Transverse colon (tissue), 4 donors: ENCODE measurements around the gene RESP18. TPM values are rescaled to one million over a fixed set of nuclear protein-coding genes. Genes with fewer than 3 reads are reported as not detected.

Source experiments
- DNase-seq: peaks from one replicate; pipeline ENCODE4 v3.0.0-alpha.2; 2019
- H3K27ac ChIP-seq, 4 donors: fragments of 200-600 bp; sonication (generic); 2 replicates each; pipeline ENCODE4 v1.5.1; 2016 to 2018; ENCODE audit warnings: inconsistent platforms in 4 of 4
- H3K27me3 ChIP-seq: fragments of 200-600 bp; sonication (generic); 2 replicates; pipeline ENCODE4 v1.5.1; 2017; ENCODE audit warnings: inconsistent platforms
- H3K36me3 ChIP-seq, 4 donors: fragments of 200-600 bp; sonication (generic); 2 replicates each; pipeline ENCODE4 v1.5.1; 2017 to 2019; ENCODE audit warnings: inconsistent platforms in 4 of 4
- H3K4me1 ChIP-seq, 4 donors: fragments of 200-600 bp; sonication (generic); 2 replicates each; pipeline ENCODE4 v1.5.1; 2017 to 2020; ENCODE audit warnings: inconsistent platforms in 4 of 4
- H3K4me3 ChIP-seq, 4 donors: fragments of 200-600 bp; sonication (generic); 1 replicate in 1 of 4; 2 replicates in 3 of 4; pipeline versions ENCODE4 v1.5.1 to v1.6.1; 2017 to 2019; ENCODE audit warnings: inconsistent platforms in 4 of 4
- H3K9me3 ChIP-seq, 2 donors: fragments of 200-600 bp; sonication (generic); 2 replicates each; pipeline ENCODE4 v1.5.1; 2017 to 2019; ENCODE audit warnings: inconsistent platforms in 2 of 2
- CTCF ChIP-seq, 5 experiments: fragments of 200-600 bp in 3 of 5; fragments of 450-650 bp in 2 of 5; sonication (generic) in 3 of 5; IDR thresholded peaks; 1 replicate in 2 of 5; 2 replicates in 3 of 5; pipeline ENCODE4 v1.5.1; 2016 to 2017; ENCODE audit warnings: antibody characterized with exemption in 5 of 5, inconsistent platforms in 3 of 5, mild to moderate bottlenecking in 2 of 5, moderate library complexity in 1 of 5
- EP300 ChIP-seq: sonication (generic); formaldehyde crosslinking; IDR thresholded peaks from one replicate; pipeline ENCODE4 v1.6.1; 2017; ENCODE audit warnings: antibody characterized with exemption, low read depth
- POLR2A ChIP-seq: fragments of 450-650 bp; IDR thresholded peaks from one replicate; pipeline ENCODE4 v1.6.1; 2016; ENCODE audit warnings: antibody characterized with exemption, mild to moderate bottlenecking, moderate library complexity
- POLR2AphosphoS5 ChIP-seq, 3 donors: sonication (generic); formaldehyde crosslinking; IDR thresholded peaks; one replicate each; pipeline ENCODE4 v1.6.1; 2016; ENCODE audit warnings: antibody characterized with exemption in 3 of 3
- WGBS, 2 donors: methylation state at CpG; one replicate each; pipeline ENCODE4 v1.1.5; 2018; ENCODE audit warnings: low coverage in 1 of 2; 5-methylcytosine and 5-hydroxymethylcytosine counted together
- in situ Hi-C, 4 donors: fragments of 200-750 bp; cut with MboI; loops; one replicate each; pipeline versions ENCODE4 v1.15.0 to v1.15.1; 2017; ENCODE audit warnings: low sequenced_read_pairs in 3 of 4, low pct_ligation_motif_present in 1 of 4, low pct_unique_long_range_greater_than_20kb in 1 of 4
- intact Hi-C: fragments of 100-400 bp; cut with DNase I; formaldehyde crosslinking; loops from one replicate; pipeline ENCODE4 v1.15.1; 2023; ENCODE audit warnings: low total_unique reads
- total RNA-seq, 4 donors: library from RNA; depleted of rRNA; stranded (reverse); fragments of >200 nt; gene quantifications; one replicate each; pipeline ENCODE4 v1.1.0, GENCODE V29; 2016

The RESP18 gene
- total RNA-seq, 4 donors from 2014 or later: not detected

GRCh38 chr2:219309278-219309677, 23.3 kb downstream of the RESP18 start, which contains the start of gene PTPRN:
Gene PTPRN, minus strand, starts transcription at chr2:219309401. Its CDS starts 69 bp downstream, at chr2:219309332.
- Histone ChIP-seq H3K36me3 (no peaks in the 10 kb centered on the region), H3K27ac (no peak within 1 kb of the TSS), H3K9me3 (no peaks in the 10 kb centered on the region), H3K27me3 (peaks cover 67% of the 10 kb centered on the region), H3K4me1 (peaks cover 0 to 6% (median 0%) of the 10 kb centered on the region in 4 donors), H3K4me3 (no peak within 1 kb of the TSS)
- TF ChIP-seq CTCF (IDR thresholded peaks at IDR 0.05) (no peak), POLR2A (no peak), POLR2AphosphoS5 (IDR thresholded peaks at IDR 0.05) (no peak), EP300 (no peak)
- no peak for DNase-seq
- WGBS, 2 donors: 0 to 24% methylated on average over 1 to 35 of the region's 37 CpGs
- intact Hi-C loops (no loop called here), in situ Hi-C loops (loop anchor here in 3 of 4 donors (10.0 to 25.0 kb wide), 2 partner anchors 154 to 272 kb away; partner anchors contain the start of gene CFAP65 (in 2 of the 3))

DNA sequence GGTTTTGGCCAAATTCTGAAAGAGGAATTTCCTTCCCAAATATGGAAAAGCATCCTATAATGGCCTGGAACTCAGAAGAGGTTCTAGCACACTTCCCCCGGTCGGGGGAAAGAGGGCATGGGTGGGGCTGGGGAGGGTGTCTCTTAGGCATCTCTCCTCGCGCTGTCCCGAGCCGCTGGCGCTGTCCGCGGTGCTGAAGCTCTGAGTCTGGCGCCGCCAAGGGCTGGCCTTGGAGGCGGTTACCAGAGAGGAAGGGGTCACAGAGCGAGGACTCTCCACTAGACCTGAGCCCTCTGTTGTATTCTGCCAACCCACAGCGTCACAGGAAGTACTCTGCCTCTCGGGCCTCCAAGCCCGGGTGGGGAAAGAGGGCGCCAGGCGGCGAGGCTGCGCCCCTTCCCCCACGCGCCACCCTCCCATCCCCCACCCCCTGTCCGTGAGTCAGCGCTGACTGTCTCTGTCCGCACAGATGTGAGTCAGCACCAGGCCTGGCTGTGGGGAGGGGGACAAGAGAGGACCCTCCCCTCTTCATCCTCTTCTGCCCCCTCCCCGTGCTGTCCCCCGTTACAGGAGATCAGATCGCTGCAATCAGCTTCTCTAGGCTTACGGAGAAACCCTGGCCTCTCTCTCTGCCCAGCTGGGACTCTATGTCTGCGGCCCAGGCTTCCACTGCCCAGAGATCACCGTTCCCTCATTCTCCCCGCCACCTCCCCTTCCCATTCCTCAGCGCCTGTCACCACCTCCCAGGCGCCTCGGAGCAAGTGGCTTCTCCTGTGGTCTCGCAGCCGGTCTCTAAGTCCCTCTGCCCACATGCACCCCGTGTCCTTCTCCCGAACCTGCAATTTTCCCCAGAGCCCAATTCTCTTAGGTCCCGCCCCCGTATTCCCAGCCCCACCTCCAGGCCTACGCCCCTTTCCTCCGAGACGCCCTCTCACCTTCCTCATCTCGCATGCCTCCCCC, 24.1 kb downstream of the RESP18 start:
- H3K27ac ChIP-seq: no peak overlapping the region
- peaks cover 71% of the 10 kb centered on the region for H3K27me3 ChIP-seq
- no peaks in the 10 kb centered on the region for H3K9me3 ChIP-seq
- in situ Hi-C loops: loop anchor here in 3 of 4 donors (10.0 to 25.0 kb wide), 2 partner anchors 154 to 271 kb away; partner anchors contain the start of gene CFAP65 (in 2 of the 3)
- peaks cover 0 to 6% (median 0%) of the 10 kb centered on the region in 4 donors for H3K4me1 ChIP-seq
- 15 to 16% methylated on average over 5 to 41 of the region's 45 CpGs for WGBS, 2 donors
- no peak for TF ChIP-seq EP300
- no peak for TF ChIP-seq POLR2AphosphoS5 (IDR thresholded peaks at IDR 0.05)
- TF ChIP-seq CTCF (IDR thresholded peaks at IDR 0.05): no peak
- no peak for TF ChIP-seq POLR2A
- DNase-seq: peak; percentile 53
- H3K36me3 ChIP-seq: no peaks in the 10 kb centered on the region
- intact Hi-C loops: no loop called here
- no peak overlapping the region for H3K4me3 ChIP-seq

GRCh38 chr2:219306047-219306446, 26.5 kb downstream of the RESP18 start:
- no peak overlapping the region for H3K4me3 ChIP-seq
- in situ Hi-C loops (loop anchor here in 3 of 4 donors (10.0 to 25.0 kb wide), 2 partner anchors 151 to 269 kb away; partner anchors contain the start of gene CFAP65 (in 2 of the 3)), intact Hi-C loops (no loop called here)
- no peak overlapping the region for H3K27ac ChIP-seq
- H3K36me3 ChIP-seq: no peaks in the 10 kb centered on the region
- H3K4me1 ChIP-seq: peaks cover 0 to 6% (median 0%) of the 10 kb centered on the region in 4 donors
- TF ChIP-seq EP300: no peak
- TF ChIP-seq POLR2A: no peak
- no peak for TF ChIP-seq CTCF (IDR thresholded peaks at IDR 0.05)
- no peak for TF ChIP-seq POLR2AphosphoS5 (IDR thresholded peaks at IDR 0.05)
- H3K9me3 ChIP-seq: no peaks in the 10 kb centered on the region
- peaks cover 78% of the 10 kb centered on the region for H3K27me3 ChIP-seq
- DNase-seq: no peak
- WGBS, 2 donors: 76 to 82% methylated on average over 1 of the region's 1 CpG

DNA sequence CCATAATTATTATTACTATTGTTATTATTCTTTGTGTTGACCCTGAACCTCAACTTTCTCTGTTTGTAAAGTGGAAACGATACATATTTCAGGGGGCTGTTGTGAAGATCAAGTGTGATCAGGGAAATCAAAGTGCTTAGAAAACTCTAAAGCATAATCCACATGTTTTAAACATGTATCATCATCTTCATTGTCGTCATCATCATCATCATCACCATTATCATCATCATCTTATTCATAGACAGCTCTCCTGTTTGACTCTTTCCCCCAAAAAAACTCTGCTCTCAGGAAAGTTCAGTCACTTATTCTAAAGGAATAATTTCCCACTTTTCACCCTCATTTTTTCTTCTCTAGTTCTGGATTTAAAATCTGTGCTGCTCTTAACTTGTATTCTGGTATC, 28.3 kb downstream of the RESP18 start:
- WGBS, 2 donors: 59 to 75% methylated on average over 2 of the region's 2 CpGs
- H3K27me3 ChIP-seq: peaks cover 75% of the 10 kb centered on the region
- H3K27ac ChIP-seq: no peak overlapping the region
- H3K36me3 ChIP-seq: no peaks in the 10 kb centered on the region
- peaks cover 0 to 6% (median 0%) of the 10 kb centered on the region in 4 donors for H3K4me1 ChIP-seq
- in situ Hi-C loops: loop anchor here in 3 of 4 donors (10.0 to 25.0 kb wide), 2 partner anchors 149 to 267 kb away; partner anchors contain the start of gene CFAP65 (in 2 of the 3)
- no peak overlapping the region for H3K4me3 ChIP-seq
- H3K9me3 ChIP-seq: no peaks in the 10 kb centered on the region
- DNase-seq: no peak
- intact Hi-C loops: loop anchor here (5.0 kb wide), 1 partner anchor 247 kb away; no protein-coding TSS in a partner anchor
- TF ChIP-seq CTCF (IDR thresholded peaks at IDR 0.05): no peak
- TF ChIP-seq EP300: no peak
- TF ChIP-seq POLR2AphosphoS5 (IDR thresholded peaks at IDR 0.05): no peak
- no peak for TF ChIP-seq POLR2A
